Panc1 (cell line): ENCODE results near the gene FRK. TPM values are rescaled to one million over a fixed set of nuclear protein-coding genes. Genes with fewer than 3 reads are reported as not detected.

ENCODE experiments used
- ATAC-seq: fragments of 200-7000 bp; cut with Tn5 transposase; 2 replicates; pipeline ENCODE4 v1.9.1; 2020; ENCODE audit warnings: mild to moderate bottlenecking, moderate library complexity
- BruUV-seq: library from RNA; stranded (reverse); fragments of 400-500 nt; replicated peaks from 2 replicates; lab custom pipeline; 2021; lab: Mats Ljungman, UMichigan
- CTCF ChIA-PET: fragments of 300-600 bp; sonication (Branson Sonifier 250); formaldehyde crosslinking; loops from one replicate; lab custom pipeline; 2022; ENCODE audit warnings: antibody characterized with exemption; lab: Charles Lee
- POLR2A ChIA-PET: fragments of 300-600 bp; sonication (Branson Sonifier 250); formaldehyde crosslinking; loops from one replicate; lab custom pipeline; 2022; ENCODE audit warnings: antibody characterized with exemption; lab: Charles Lee
- DNase-seq: peaks from one replicate; pipeline ENCODE4 v3.0.0-alpha.2; 2010; ENCODE audit warnings: low read depth, low spot score
- H3K27ac ChIP-seq: 2 replicates; pipeline ENCODE4 v1.5.1; 2011; ENCODE audit warnings: mild to moderate bottlenecking, low read length, inconsistent platforms
- H3K27me3 ChIP-seq: fragments of 200-500 bp; sonication (Bioruptor generic); 2 replicates; pipeline ENCODE4 v1.6.0; 2014; ENCODE audit warnings: low read length, inconsistent platforms; ENCODE audit not compliant: control insufficient read depth, insufficient read depth
- H3K36me3 ChIP-seq: fragments of 200-500 bp; sonication (Bioruptor generic); 2 replicates; pipeline ENCODE4 v1.5.1; 2014; ENCODE audit warnings: inconsistent platforms, mild to moderate bottlenecking, low read length, moderate library complexity; ENCODE audit not compliant: control insufficient read depth, insufficient read depth
- H3K4me1 ChIP-seq: 2 replicates; pipeline ENCODE4 v1.5.1; 2011; ENCODE audit warnings: inconsistent platforms, mild to moderate bottlenecking, low read length, moderate library complexity; ENCODE audit not compliant: control insufficient read depth, insufficient read depth
- H3K4me3 ChIP-seq, 2 experiments: 2 replicates each; pipeline ENCODE4 v1.5.1; 2011 to 2012; ENCODE audit warnings: low read depth in 2 of 2, low read length in 2 of 2, mild to moderate bottlenecking in 2 of 2, inconsistent platforms in 1 of 2, moderate library complexity in 1 of 2
- H3K9me3 ChIP-seq: fragments of 200-500 bp; sonication (Bioruptor generic); 2 replicates; pipeline ENCODE4 v1.5.1; 2014; ENCODE audit warnings: low read depth, mild to moderate bottlenecking, inconsistent platforms, low read length, moderate library complexity; ENCODE audit not compliant: control insufficient read depth, insufficient read depth
- CTCF ChIP-seq: fragments of 450-650 bp; IDR thresholded peaks from 2 replicates; pipeline ENCODE4 v1.5.1; 2017; ENCODE audit warnings: mild to moderate bottlenecking
- POLR2AphosphoS5 ChIP-seq: IDR thresholded peaks from 2 replicates; pipeline ENCODE4 v1.6.1; 2012; ENCODE audit warnings: mild to moderate bottlenecking, low read depth, low read length, moderate library complexity
- SIN3A ChIP-seq: IDR thresholded peaks from 2 replicates; pipeline ENCODE4 v1.6.1; 2012; ENCODE audit warnings: low read depth, mild to moderate bottlenecking, low read length, moderate library complexity, borderline replicate concordance; ENCODE audit not compliant: insufficient read depth
- TCF7L2 ChIP-seq: IDR thresholded peaks from 2 replicates; pipeline ENCODE4 v1.6.1; 2011; ENCODE audit warnings: mild to moderate bottlenecking, low read depth, low read length, inconsistent platforms
- in situ Hi-C: cut with HindIII; loops from 2 replicates; pipeline ENCODE4 v1.10.0; 2016; ENCODE audit warnings: low sequenced_read_pairs, low pct_unique_long_range_greater_than_20kb
- intact Hi-C: fragments of 100-400 bp; cut with micrococcal nuclease; formaldehyde crosslinking; loops from one replicate; pipeline ENCODE4 v1.10.0; 2022; ENCODE audit not compliant: unreplicated experiment
- total RNA-seq: library from RNA; stranded (reverse); gene quantifications from one replicate; pipeline ENCODE4 v1.2.1, GENCODE V29; 2021; ENCODE audit not compliant: unreplicated experiment
- TF ChIP-seq, protein P1 (sequence below), 2 experiments: IDR thresholded peaks; 2 replicates each; pipeline ENCODE4 v1.6.1; 2011 to 2012; ENCODE audit warnings: low read depth in 2 of 2, control low read depth in 1 of 2, low read length in 1 of 2, mild to moderate bottlenecking in 1 of 2, moderate library complexity in 1 of 2; ENCODE audit not compliant: insufficient read depth in 1 of 2

The FRK gene
- total RNA-seq, 1 experiment from 2014 or later: 2.5 TPM

DNA sequence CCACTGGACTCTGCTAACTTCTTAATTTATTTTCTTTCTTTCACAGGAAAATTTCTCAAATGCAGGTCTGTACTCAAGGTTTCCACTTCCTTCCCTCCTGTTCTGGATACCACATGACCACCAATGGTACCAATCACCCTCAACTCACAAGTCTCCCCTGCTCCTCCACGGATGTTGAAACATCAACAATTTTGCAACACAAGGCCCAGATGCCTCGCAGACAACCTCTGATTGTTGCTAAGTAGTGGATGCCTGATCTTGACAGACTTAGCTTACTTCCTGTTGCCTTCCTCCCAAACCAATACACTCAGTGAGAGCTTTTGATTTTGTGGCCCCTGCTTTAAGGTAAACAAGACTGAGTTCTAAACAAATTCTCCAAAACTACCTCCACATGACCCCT, 146.6 kb downstream of the FRK start:
- TF ChIP-seq SIN3A (no peak), POLR2AphosphoS5 (no peak), TCF7L2 (no peak), CTCF (no peak)
- TF ChIP-seq, protein P1, sequence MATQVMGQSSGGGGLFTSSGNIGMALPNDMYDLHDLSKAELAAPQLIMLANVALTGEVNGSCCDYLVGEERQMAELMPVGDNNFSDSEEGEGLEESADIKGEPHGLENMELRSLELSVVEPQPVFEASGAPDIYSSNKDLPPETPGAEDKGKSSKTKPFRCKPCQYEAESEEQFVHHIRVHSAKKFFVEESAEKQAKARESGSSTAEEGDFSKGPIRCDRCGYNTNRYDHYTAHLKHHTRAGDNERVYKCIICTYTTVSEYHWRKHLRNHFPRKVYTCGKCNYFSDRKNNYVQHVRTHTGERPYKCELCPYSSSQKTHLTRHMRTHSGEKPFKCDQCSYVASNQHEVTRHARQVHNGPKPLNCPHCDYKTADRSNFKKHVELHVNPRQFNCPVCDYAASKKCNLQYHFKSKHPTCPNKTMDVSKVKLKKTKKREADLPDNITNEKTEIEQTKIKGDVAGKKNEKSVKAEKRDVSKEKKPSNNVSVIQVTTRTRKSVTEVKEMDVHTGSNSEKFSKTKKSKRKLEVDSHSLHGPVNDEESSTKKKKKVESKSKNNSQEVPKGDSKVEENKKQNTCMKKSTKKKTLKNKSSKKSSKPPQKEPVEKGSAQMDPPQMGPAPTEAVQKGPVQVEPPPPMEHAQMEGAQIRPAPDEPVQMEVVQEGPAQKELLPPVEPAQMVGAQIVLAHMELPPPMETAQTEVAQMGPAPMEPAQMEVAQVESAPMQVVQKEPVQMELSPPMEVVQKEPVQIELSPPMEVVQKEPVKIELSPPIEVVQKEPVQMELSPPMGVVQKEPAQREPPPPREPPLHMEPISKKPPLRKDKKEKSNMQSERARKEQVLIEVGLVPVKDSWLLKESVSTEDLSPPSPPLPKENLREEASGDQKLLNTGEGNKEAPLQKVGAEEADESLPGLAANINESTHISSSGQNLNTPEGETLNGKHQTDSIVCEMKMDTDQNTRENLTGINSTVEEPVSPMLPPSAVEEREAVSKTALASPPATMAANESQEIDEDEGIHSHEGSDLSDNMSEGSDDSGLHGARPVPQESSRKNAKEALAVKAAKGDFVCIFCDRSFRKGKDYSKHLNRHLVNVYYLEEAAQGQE (IDR thresholded peaks at IDR 0.05; ENCODE audit: insufficient read depth in 1 of 2, low read depth in 2 of 2, low read length in 1 of 2): no peak
- no peaks in the 10 kb centered on the region for H3K27me3 ChIP-seq
- BruUV-seq: no TSS peak
- intact Hi-C loops: no loop called here
- H3K4me1 ChIP-seq: no peaks in the 10 kb centered on the region
- DNase-seq: no peak
- CTCF ChIA-PET: no interaction called here
- no peak overlapping the region for H3K4me3 ChIP-seq
- in situ Hi-C loops: no loop called here
- POLR2A ChIA-PET: no interaction called here
- H3K36me3 ChIP-seq: no peaks in the 10 kb centered on the region
- no peak for ATAC-seq
- H3K9me3 ChIP-seq: no peaks in the 10 kb centered on the region
- no peak overlapping the region for H3K27ac ChIP-seq

GRCh38 chr6:115909923-115910546, 150.7 kb downstream of the FRK start:
- TF ChIP-seq, protein P1 (IDR thresholded peaks at IDR 0.05; ENCODE audit: insufficient read depth in 1 of 2, low read depth in 2 of 2, low read length in 1 of 2): no peak
- TF ChIP-seq POLR2AphosphoS5: no peak
- TF ChIP-seq SIN3A: no peak
- no peak for TF ChIP-seq CTCF
- TF ChIP-seq TCF7L2: no peak
- H3K9me3 ChIP-seq: no peaks in the 10 kb centered on the region
- DNase-seq: no peak
- no peaks in the 10 kb centered on the region for H3K27me3 ChIP-seq
- H3K4me1 ChIP-seq: no peaks in the 10 kb centered on the region
- BruUV-seq: no TSS peak
- ATAC-seq: no peak
- in situ Hi-C loops: no loop called here
- ChIA-PET POLR2A (interaction anchor here (0.7 kb wide), 1 partner anchor 15 kb away, joined by 3 read pairs; no protein-coding TSS in a partner anchor), CTCF (interaction anchor here (0.6 kb wide), 1 partner anchor 1816 kb away, joined by 3 read pairs; no protein-coding TSS in a partner anchor)
- no peak overlapping the region for H3K4me3 ChIP-seq
- no peaks in the 10 kb centered on the region for H3K36me3 ChIP-seq
- intact Hi-C loops: no loop called here
- H3K27ac ChIP-seq: no peak overlapping the region
